Parathyroid adenoma (tissue), 2 donors: ENCODE results near the gene BICDL1.
"Not testable (repeated sequence)": the region's sequence is repeated elsewhere in the genome, so short reads cannot be mapped to it uniquely, and the experiment has no call there.

ENCODE experiments used
- H2AFZ ChIP-seq: fragments of 300-600 bp; sonication (generic); one replicate; pipeline ENCODE4 v1.7.0; 2017; ENCODE audit warnings: antibody characterized with exemption, mild to moderate bottlenecking
- H3K27ac ChIP-seq: fragments of 300-600 bp; sonication (generic); one replicate; pipeline ENCODE4 v1.7.0; 2017
- H3K27me3 ChIP-seq: fragments of 300-600 bp; sonication (generic); one replicate; pipeline ENCODE4 v1.7.0; 2017; ENCODE audit warnings: low read length; ENCODE audit not compliant: control insufficient read depth, insufficient read depth
- H3K36me3 ChIP-seq: fragments of 300-600 bp; sonication (generic); one replicate; pipeline ENCODE4 v1.7.0; 2017; ENCODE audit warnings: low read length; ENCODE audit not compliant: control insufficient read depth, insufficient read depth
- H3K4me1 ChIP-seq: fragments of 300-600 bp; sonication (generic); one replicate; pipeline ENCODE4 v1.7.0; 2017; ENCODE audit warnings: control low read depth
- H3K4me2 ChIP-seq: fragments of 300-600 bp; sonication (generic); one replicate; pipeline ENCODE4 v1.7.0; 2017; ENCODE audit warnings: low read length
- H3K4me3 ChIP-seq: fragments of 300-600 bp; sonication (generic); one replicate; pipeline ENCODE4 v1.7.0; 2017; ENCODE audit warnings: low read depth, low read length
- H3K79me2 ChIP-seq: fragments of 300-600 bp; sonication (generic); one replicate; pipeline ENCODE4 v1.7.0; 2017; ENCODE audit warnings: control low read depth
- H3K9ac ChIP-seq: fragments of 300-600 bp; sonication (generic); one replicate; pipeline ENCODE4 v1.7.0; 2017; ENCODE audit warnings: mild to moderate bottlenecking
- H3K9me3 ChIP-seq: fragments of 300-600 bp; sonication (generic); one replicate; pipeline ENCODE4 v1.7.0; 2017; ENCODE audit warnings: low read length; ENCODE audit not compliant: control insufficient read depth
- CTCF ChIP-seq: fragments of 300-600 bp; sonication (generic); IDR thresholded peaks from one replicate; pipeline ENCODE4 v1.7.0; 2017; ENCODE audit warnings: antibody characterized with exemption, mild to moderate bottlenecking
- donor health status: primary hyperparathyroidism.

Gene BICDL1

GRCh38 chr12:120015313-120015712 is 26.3 kb downstream of the BICDL1 start:
- no peak overlapping the region for H3K4me3 ChIP-seq
- H3K9me3 ChIP-seq = no peaks in the 10 kb centered on the region
- H3K4me2 ChIP-seq = no peak overlapping the region
- no peaks in the 10 kb centered on the region for H3K36me3 ChIP-seq
- H2AFZ ChIP-seq = no peak overlapping the region
- H3K4me1 ChIP-seq = no peaks in the 10 kb centered on the region
- H3K27ac ChIP-seq = no peak overlapping the region
- H3K9ac ChIP-seq = no peak overlapping the region
- TF ChIP-seq CTCF = no peak
- H3K27me3 ChIP-seq = no peaks in the 10 kb centered on the region
- peaks cover 3% of the 10 kb centered on the region for H3K79me2 ChIP-seq

- H3K9me3 ChIP-seq, H3K4me3 ChIP-seq, H3K4me1 ChIP-seq, H3K9ac ChIP-seq, H3K27me3 ChIP-seq, H3K4me2 ChIP-seq, H2AFZ ChIP-seq, H3K27ac ChIP-seq, H3K36me3 ChIP-seq, H3K79me2 ChIP-seq: not testable (repeated sequence)
Observed at GRCh38 chr12:120016199-120016598, 27.2 kb downstream of the BICDL1 start.

- Histone ChIP-seq H3K27ac (no peak overlapping the region), H3K4me1 (no peaks in the 10 kb centered on the region), H3K9ac (no peak overlapping the region), H3K79me2 (peaks cover 5% of the 10 kb centered on the region), H3K4me2 (no peak overlapping the region), H3K36me3 (no peaks in the 10 kb centered on the region), H3K27me3 (no peaks in the 10 kb centered on the region), H3K4me3 (no peak overlapping the region), H2AFZ (no peak overlapping the region), H3K9me3 (no peaks in the 10 kb centered on the region)
- no peak for TF ChIP-seq CTCF
Observed at GRCh38 chr12:120019197-120019596, 30.2 kb downstream of the BICDL1 start.

GRCh38 chr12:120019938-120020337 is 30.9 kb downstream of the BICDL1 start:
- no peaks in the 10 kb centered on the region for H3K27me3 ChIP-seq
- H3K27ac ChIP-seq = no peak overlapping the region
- no peaks in the 10 kb centered on the region for H3K36me3 ChIP-seq
- no peaks in the 10 kb centered on the region for H3K9me3 ChIP-seq
- no peak overlapping the region for H3K4me2 ChIP-seq
- no peak overlapping the region for H3K9ac ChIP-seq
- H3K4me1 ChIP-seq = no peaks in the 10 kb centered on the region
- H3K79me2 ChIP-seq = peaks cover 5% of the 10 kb centered on the region
- H2AFZ ChIP-seq = no peak overlapping the region
- H3K4me3 ChIP-seq = no peak overlapping the region
- TF ChIP-seq CTCF = no peak

- Histone ChIP-seq H3K36me3 (no peaks in the 10 kb centered on the region), H3K4me3 (no peak overlapping the region), H3K79me2 (peaks cover 5% of the 10 kb centered on the region), H3K27ac (no peak overlapping the region), H3K9ac (no peak overlapping the region), H3K9me3 (no peaks in the 10 kb centered on the region), H3K27me3 (no peaks in the 10 kb centered on the region), H2AFZ (no peak overlapping the region), H3K4me2 (no peak overlapping the region), H3K4me1 (no peaks in the 10 kb centered on the region)
- TF ChIP-seq CTCF = no peak
Observed at GRCh38 chr12:120024193-120024592, 35.2 kb downstream of the BICDL1 start.
